Superior temporal gyrus (tissue), 1 donor: ENCODE data around the gene SH2B3.
"Not testable (repeated sequence)": the region's sequence is repeated elsewhere in the genome, so short reads cannot be mapped to it uniquely, and the experiment has no call there.

ENCODE experiments used
- DNase-seq: peaks from one replicate; pipeline ENCODE4 v3.0.0-alpha.2; 2016; ENCODE audit errors: extremely low spot score

The SH2B3 gene

DNA sequence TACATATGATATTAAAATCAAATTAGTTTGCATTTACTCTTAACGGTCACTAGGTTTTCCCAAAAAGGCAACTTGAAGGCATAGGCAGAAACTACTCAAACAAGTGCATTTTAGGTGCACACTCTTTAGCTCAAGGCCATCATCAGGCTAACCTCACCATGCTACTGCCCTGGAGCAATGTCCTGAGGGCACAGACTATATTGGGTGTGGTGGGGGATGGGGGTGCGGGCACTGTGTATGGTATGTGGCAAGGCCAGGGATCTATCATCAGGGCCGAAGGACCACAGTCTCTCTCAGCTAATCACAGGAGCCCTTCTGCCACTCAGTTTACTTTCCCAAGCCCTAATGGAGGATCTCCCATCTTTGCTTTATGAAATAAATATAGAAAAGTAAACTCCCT is 51.9 kb downstream of the SH2B3 start:
- no peak for DNase-seq

DNA sequence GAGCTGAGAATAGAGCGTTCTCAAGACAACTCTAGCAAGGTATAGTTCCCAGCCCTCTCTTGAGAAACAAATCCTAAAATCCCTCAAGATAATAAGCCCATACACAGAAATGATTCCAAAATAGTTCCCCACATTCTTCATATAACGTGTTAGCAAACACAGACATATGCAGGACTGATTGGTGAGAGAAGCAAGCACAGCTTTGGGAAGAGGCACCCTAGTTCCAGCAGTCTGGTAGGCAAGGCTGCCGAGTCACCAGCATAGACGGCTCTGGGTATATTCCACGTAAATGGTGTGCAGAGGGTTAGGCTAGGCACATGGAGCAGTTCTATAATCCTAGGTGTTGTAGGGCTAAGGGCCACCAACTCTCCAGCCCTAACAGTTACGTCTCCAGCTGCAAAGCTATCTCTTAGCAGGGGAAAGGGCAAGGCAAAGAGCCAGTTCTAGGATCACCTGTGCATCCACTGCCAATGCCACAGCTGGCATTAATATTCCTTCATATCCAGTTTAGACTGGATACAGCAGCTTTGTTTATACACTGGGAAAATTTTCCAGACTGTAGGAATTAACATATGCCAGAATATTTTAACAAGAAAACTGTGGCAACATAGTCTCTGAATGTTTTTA is 52.9 kb downstream of the SH2B3 start:
- no peak for DNase-seq

DNA sequence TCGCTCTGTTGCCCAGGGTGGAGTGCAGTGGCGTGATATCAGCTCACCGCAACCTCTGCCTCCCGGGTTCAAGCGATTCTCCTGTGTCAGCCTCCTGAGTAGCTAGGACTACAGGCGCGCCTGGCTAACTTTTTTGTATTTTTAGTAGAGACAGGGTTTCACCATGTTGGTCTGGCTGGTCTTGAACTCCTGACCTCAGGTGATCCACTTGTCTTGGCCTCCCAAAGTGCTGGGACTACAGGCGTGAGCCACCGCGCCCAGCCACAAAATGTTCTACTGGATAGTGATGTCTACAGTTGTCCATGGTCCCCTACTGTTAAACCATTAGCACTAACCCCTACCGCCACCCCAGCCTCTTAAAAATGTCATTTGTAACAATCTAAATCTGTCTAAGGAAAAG is 54.4 kb downstream of the SH2B3 start:
- DNase-seq = not testable (repeated sequence)

DNA sequence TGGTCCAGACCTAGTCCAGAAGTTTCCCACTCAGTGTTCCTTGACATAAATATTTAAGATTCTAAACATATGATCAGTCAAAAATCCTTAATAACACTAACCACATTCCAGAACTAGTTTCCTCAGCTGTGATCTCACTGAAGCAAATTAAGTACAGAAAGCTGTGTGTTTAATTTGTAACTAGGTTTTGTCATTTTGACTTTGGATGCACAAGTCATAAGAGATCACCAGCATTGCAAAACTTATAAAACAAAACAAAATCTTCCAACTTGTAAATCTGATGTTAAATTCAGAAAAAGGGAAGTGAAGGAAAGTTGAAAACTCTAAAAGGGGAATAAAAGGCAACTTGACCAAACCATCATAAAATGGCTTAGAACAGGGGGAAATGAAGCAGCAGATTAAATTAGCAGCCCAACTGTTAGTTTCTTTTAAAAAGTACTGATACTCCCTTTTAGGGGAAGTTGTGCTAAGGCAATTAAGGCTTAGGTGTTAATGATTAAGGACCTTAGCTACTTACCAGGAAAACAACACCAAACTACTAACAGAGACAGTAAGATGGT is 56.6 kb downstream of the SH2B3 start:
- DNase-seq = no peak

DNA sequence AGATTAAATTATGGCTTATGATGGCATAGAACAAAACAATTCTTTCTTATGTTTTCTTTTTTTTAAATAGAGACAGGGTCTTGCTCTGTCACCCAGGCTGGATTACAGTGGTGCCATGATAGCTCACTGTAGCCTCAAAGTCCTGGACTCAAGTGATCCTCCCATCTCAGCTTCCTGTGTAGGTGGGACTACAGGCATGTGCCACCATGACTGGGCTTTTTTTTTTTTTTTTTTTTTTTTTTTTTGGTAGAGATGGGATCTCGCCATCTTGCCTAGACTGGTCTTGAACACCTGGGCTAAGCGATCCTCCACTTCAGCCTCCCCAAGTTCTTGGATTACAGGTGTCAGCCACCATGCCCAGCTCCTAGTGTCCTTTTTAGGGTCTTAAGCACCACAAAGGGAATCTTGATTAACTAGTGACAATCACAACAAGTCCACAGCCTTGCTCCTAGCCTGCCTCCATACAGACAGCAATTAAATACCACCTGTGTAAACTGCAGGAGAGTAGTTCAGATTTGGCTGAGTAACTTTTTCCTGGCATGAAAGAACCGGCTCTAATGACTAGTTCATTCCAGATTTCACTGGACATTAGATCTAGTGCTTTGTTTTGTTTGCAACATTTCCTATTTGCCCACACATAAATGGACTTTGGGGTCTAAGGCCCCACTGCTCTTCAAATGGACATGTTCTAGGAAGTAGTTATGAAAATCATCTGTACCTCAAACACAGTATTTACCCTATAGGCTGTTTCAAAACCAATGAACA is 61.6 kb downstream of the SH2B3 start:
- no peak for DNase-seq

DNA sequence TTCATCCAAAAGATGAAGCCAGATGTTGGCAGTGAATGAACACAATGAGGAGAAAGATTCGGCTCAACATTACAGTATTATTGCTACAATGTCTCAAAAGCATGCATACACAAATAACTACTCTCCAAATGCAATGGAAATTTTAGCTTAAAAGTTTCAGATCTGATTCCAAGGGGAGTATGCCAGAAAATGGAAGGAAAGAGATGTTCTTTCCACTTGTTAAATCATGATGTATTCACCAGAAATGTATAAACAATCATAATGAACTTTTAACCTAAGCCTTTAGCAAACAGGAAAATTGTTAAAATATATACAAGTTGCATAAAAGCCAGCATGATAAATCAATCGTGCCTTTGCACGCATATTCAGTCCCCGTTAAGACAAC is 62.1 kb downstream of the SH2B3 start:
- no peak for DNase-seq

DNA sequence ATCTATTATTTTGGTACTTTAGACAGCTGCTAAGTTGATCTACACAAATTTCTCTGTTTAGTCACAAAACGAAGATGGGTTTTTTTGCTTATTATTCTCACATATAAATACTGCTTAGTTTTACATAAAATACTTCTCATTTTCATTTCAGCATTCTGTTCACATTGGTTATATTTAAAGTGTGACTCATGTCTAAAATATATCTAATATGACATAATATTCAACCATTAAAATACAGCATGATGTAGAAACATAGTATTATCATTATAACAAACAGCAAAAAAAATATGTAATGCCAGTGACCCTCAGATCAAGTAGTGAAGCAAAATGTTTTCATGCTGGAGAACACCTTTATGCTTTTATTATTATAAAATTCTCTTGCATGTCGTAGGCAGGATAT is 63.7 kb downstream of the SH2B3 start:
- no peak for DNase-seq

DNA sequence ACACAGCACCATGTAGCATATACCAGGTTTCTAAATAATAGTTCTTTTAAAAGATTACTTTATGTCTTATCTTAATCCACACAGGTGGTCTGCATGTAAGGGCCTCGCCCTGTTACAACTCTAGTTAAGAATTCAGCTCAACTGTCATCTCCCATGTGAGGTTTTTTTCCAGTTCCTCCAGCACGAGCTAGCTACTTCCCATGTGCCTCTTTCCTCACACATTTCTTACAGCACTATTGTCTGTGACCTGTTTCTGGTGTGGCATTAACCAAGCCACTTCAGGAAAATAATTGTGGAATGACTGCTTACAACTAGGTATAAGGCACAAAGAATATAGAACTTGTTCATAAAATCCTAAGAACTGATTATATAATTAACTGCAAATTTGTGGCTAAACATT is 65.5 kb downstream of the SH2B3 start:
- DNase-seq = no peak

DNA sequence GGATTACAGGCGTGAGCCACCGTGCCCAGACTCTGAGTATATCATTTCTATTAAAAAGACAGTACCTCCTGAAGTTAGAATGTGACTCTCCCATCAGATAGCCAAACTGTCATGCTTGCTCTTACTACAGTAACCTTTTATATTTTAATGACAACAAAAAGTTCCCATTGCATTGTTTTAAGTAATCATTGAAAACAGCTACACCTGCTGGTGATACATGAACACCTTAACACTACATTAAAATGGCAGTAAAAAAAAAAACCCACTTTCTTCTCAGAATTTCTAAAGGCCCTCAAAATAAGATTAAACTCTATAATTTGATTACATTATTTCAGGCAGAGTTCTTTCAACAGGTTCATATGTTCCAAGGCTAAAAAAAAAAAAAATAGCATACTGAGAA is 76.7 kb downstream of the SH2B3 start:
- no peak for DNase-seq

DNA sequence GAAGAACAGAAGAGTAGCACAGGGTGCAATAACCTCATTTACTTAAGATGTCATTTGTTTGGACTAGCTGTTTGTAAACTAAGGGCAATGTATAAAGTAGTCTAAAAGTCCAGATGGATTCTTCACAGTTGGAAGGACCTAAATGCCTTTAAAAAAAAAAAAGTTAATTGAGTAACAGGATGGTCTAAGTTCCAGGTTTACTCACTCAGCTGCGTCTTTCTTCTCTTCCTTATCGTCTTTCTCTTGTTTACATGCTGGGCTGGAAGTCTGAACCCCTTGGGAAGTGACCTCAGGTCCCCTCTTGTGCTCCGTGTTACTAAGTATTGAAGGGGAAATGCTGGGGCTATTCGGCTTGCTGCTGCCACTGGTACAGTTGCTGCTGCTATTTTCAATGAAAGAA is 82.5 kb downstream of the SH2B3 start:
- DNase-seq = no peak

DNA sequence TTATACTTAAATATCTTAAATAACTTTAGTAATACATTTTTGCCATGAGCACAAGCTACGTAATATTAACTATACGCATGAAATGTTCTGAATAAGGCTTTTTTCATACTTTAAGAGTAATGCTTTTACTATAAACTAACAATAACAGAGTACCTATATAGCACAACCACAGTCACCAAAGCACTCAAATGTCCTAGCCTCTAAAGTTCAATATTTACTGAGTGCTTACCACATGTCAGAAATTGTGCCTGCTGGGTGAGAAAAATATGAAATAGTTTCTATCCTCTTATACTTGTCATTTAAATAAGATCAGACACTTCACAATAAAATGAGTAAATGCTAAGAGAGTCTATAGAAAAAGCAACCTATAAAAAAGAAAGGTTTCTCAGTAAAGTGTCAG is 83.1 kb downstream of the SH2B3 start:
- no peak for DNase-seq

DNA sequence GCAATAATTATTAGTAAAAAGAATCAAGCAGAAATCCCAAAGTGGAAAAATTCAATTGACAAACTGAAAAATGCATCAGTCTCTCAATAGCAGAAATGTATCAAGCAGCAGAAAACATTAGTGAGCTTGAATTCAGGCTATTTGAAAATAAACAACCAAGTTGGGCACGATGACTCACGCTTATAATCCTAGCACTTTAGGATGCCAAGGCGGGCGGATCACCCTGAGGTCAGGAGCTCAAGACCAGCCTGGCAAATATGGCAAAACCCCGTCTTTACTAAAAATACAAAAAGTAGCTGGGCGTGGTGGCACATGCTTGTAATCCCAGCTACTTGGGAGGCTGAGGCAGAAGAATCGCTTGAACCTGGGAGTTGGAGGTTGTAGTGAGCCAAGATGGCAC is 87.3 kb downstream of the SH2B3 start:
- not testable (repeated sequence) for DNase-seq

DNA sequence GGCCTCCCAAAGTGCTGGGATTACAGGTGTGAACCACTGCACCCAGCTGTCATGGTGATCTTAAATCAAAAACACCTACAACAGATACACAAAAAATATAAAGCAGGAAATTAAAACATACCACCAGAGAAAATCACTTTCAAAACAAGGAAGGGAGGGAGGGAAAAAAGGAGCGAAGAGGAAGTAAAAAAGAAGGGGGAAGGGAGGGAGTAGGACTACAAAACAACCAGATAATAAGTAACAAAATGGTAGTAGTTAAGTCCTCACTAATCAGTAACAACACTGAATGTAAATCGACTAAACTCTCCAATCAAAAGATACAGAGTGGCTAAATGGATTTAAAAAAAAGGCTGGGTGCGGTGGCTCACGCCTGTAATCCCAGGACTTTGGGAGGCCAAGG is 89.0 kb downstream of the SH2B3 start:
- no peak for DNase-seq
